Stimulated activated CD4-positive, alpha-beta T cell treated with anti-CD3 and anti-CD28 coated beads, Interleukin-4, amount 100 ng/mL, for 48 hours (primary cell): ENCODE data around the gene KAT2B.
"Not testable (repeated sequence)": the region's sequence is repeated elsewhere in the genome, so short reads cannot be mapped to it uniquely, and the experiment has no call there.

Source experiments
- DNase-seq, 2 donors: peaks; one replicate each; pipeline ENCODE4 v3.0.0-alpha.2; 2020; ENCODE audit warnings: low read depth in 2 of 2

KAT2B gene

DNA sequence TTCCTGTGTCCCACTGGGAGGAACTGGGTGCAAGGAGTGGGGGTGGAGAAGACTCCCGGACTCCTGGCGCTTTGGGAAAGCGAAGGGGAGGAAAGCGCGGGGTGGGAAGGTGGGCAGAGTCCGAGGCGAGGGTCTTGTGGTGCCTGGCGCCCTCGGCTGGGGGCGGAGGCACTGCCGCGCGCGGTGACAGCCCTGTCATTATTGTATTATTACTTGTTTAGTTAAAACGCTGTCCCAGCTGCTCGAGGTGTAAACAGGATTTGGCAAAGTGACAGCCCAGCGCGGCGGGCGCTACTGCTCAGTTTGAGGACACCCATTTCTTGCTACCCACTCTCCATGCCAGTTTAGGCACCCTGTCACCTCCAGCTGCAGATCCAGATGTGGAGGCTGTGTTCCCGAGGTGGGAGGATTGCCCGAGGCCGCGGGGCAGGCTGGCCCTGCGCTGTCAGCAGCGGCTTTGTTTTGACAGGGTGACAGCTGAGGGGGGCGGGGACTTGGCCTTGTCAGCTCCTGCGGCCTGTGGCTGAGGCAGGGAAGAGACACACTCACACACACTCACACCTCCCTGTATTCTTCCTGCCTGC lies 1.0 kb downstream of the KAT2B start:
- peak; percentile 73 to 81 for DNase-seq

- no peak for DNase-seq
Measured at GRCh38 chr3:20042331-20042730, 2.1 kb downstream of the KAT2B start.

- DNase-seq: peak; percentile 23 to 31
Measured at GRCh38 chr3:20043396-20043795, 3.1 kb downstream of the KAT2B start.

DNA sequence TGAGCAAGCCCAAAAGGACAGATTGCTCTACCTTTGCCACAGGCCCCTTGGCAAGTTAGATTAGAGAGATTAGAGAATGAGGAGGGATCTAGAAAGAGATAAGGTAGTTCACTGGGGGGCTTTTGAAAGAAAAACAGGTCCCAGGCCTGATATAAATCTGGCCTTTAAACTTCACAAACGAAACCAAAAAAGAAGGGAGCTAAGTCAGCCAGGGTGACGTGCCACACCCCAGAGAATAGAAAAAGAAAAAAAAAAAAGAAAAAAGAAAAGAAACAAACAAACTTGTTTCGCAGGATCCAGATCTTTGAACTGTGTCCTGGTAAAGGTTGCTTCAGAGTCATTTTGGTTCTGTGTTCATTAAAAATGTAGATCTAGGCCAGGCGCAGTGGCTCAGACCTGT lies 3.6 kb downstream of the KAT2B start:
- DNase-seq: no peak

GRCh38 chr3:20045141-20045540 lies 4.9 kb downstream of the KAT2B start:
- not testable (repeated sequence) for DNase-seq

GRCh38 chr3:20046556-20046955 lies 6.3 kb downstream of the KAT2B start:
- DNase-seq: no peak

GRCh38 chr3:20047341-20047779 lies 7.1 kb downstream of the KAT2B start:
- no peak for DNase-seq

- no peak for DNase-seq
Measured at GRCh38 chr3:20047976-20048883, 8.0 kb downstream of the KAT2B start.

GRCh38 chr3:20051123-20051806 lies 11.0 kb downstream of the KAT2B start:
- no peak for DNase-seq

DNA sequence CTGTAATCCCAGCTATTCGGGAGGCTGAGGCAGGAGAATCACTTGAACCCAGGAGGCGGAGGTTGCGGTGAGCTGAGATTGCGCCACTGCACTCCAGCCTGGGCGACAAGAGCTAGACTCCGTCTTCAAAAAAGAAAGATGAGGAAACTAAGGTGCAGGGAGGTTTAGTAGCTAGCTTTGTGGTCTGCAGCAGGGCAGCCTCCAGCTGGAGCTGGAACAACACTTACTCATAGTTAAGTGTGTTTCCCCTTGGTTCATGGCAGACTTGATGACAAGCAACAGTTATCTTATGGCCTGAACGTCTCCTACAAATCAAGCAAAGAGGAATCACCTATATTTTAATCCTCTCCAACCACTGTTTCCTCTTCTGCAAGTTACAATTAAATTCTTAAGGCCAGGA lies 12.6 kb downstream of the KAT2B start:
- DNase-seq: no peak

- peak; percentile 30 to 64 for DNase-seq
Measured at GRCh38 chr3:20054549-20054987, 14.3 kb downstream of the KAT2B start.

DNA sequence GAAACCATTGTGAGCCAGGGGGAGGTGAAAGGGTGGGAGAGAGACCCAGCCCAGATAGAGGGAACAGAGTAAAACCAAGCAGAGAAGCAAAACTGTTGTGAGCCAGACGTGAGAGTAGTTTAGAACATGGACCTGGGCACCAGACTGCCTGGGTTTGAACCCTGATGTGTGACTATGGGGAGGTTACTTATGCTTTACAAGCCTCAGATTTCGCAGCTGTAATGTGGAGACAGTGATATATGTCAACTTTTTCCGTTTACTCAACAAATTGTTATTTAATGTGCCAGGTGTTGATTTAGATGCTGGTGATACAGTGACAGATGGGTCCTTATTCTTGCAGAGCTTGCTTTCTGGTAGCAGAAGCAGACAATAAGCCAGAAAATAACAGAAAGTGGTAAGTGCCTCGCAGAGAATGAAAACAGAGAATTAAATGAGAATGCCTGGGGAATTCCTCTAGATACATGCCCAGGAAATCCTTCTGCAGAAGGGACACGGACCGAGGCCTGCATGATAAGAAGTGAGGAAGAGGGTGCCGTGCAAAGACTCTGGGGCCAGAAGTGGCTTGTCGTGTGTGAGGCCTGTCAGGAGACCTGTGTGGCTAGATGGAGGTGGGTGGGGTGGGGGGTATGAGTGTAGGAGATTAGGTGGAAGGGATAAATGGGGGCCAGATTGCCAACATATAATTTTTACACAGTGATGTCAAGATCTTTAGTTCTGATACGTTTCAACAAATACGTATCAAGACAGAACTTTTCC lies 15.0 kb downstream of the KAT2B start:
- DNase-seq: no peak

- DNase-seq: no peak
Measured at GRCh38 chr3:20055842-20056241, 15.6 kb downstream of the KAT2B start.

DNA sequence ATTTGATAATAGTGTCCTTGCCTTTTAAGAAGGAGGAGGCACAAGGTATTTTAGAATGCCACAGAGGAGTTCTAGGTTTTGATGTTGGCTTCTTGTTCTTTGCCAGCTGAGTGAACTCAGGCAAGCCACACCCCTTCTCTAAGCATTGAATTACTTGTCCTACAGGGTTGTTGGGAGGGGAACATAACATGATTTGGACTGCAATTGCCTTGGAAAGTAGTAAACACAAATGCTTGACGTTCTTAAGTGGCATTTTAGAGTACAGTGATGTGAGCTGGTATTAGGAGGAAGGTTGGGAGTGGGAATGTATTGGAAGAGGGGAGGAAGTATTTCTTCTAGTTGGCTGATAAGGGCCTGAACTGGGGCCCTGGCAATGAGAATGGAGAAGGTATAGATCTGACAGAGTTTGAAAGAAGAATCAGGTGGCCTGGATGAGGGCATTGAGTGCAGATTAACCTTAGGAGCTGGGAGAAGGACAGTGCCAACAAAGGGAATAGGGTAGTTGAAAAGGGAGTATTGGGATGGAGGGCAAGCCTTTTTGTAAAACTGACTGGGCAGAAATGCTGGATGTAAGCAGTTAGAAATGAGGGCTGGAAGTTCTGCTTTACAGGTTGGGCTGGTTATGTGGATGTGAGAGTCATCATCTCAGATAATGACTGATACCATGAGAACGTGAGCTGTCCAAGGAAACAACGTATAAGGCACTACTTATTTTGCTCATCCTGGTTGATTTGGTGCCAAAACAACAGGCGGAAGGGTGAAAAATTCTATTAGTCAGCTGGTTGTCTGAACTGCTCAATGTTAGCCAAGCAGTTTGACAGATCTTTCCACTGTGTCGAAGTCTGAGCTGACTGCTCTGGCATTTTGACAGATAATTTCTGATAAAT lies 16.7 kb downstream of the KAT2B start:
- DNase-seq: peak in 1 of 2 donors; percentile 30

DNA sequence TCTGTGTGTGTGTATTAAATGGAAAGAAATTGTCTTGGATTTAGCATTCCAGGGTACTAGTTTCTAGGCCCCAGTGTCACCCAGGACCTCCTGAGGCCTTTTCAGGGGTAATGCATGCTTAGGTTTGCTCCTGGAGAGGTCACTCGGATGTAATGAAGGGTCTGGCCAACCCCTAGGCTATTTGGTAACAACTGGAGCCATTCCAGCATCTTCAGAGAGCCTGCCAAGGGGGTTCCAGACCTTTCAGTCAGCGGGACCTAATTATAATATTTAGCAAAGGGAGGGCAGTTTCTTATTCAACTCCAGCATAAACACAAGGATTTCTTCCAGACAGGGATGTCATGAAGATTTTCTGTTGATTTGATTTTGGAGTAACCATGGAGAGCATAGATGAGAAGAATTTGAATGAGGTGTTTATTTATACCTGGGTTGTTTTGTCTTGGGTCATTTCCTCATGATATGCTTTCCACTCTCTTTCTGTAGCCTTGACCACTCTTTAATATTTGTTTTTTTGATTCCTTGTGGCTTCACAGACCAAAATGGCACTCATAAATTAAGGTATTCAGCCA lies 17.4 kb downstream of the KAT2B start:
- DNase-seq: no peak

GRCh38 chr3:20059929-20060328 lies 19.7 kb downstream of the KAT2B start:
- no peak for DNase-seq

DNA sequence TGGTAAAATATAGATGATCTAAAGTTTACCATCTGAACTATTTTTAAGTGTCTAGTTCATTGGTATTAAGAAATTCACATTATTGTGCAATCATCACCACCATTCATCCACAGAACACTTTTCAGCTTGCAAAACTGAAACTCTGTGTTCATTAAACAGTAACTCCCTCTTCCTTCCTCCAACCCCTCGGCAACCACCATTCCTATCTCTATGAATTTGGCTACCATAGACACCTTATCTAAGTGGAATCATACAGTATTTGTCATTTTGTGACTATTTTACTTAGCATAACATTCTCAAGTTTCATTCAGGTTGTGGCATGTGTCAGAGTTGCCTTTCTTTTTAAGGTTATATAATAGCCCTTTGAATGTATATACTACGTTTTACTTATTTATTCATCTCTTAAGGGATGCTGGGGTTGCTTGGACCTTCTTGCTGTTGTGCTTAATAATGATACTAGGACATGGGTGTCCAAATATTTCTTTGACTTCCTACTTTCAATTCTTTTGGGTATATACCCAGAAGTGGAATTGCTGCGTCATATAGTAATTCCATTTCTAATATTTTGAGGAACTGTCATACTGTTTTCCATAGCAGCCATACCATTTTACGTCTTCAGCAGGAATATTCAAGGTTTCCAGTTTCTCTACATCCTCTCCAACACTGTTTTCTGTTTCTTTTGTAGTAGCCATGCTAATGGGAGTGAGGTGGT lies 20.9 kb downstream of the KAT2B start:
- peak in 1 of 2 donors; percentile 32 for DNase-seq

DNA sequence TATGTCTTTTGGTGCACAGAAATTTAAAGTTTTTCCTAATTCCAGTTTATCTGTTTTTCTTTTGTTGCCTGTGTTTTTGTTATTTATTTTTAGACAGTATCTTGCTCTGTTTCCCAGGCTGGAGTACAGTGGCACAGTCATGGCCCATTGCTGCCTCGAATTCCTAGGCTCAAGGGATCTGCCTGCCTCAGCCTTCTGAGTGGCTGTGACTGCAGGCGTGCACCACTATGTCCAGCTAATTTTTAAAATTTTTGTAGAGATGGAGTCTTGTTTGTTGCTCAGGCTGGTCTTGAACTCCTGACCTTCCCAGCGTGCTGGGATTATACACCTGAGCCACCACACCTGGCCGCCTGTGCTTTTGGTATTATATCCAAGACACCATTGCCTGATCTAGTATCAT lies 22.8 kb downstream of the KAT2B start:
- DNase-seq: no peak

- DNase-seq: no peak
Measured at GRCh38 chr3:20064387-20064786, 24.1 kb downstream of the KAT2B start.
